Measurements from ENCODE around the gene ATP12A. TPM values are rescaled to one million over a fixed set of nuclear protein-coding genes. Genes with fewer than 3 reads are reported as not detected.
"Not testable (repeated sequence)": the region's sequence is repeated elsewhere in the genome, so short reads cannot be mapped to it uniquely, and the experiment has no call there.

ATP12A gene
- polyA plus RNA-seq, 3 donors, result 14.0 to 27.2 (median 20.0) TPM

GRCh38 chr13:24727731-24728601 lies 47.8 kb downstream of the ATP12A start:
- DNase-seq, result peak; percentile 69

- not testable (repeated sequence) for DNase-seq
Measured at GRCh38 chr13:24730873-24731567, 50.8 kb downstream of the ATP12A start.

DNA sequence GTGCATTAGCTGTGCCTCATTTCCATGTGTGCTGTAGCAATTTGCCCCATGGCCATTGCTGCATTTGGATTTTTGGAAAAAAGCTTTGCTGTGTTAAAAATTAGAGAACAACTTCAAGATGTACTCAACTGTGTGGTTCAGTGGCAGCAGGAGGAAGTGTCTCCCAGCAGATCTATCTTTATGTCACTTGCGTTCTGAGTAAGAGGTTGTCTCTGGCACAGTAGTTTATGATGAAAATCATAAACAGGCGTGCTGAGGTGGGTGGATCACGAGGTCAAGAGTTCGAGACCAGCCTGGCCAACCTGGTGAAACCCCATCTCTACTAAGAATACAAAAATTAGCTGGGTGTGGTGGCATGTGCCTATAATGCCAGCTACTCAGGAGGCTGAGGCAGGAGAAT lies 54.7 kb downstream of the ATP12A start:
- no peak for DNase-seq

DNA sequence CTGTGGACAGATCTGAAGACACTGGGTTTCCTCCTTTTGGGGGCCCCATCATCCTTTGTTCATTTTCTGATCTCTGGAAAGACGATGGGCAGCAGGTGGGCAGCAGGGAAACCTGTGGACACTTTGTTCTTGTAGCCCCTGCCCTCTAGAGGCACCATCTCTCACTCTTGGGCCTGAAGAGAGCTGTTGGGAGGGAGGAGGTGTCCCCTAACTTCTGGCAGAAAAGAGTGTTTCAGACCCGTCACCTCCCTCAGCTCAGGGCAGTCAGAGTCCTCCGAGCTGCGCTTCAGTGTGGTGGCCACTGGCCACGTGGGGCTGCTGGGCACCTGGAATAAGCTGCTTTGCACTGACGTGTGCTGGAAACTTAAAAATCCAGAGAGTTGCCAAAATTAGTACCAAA lies 56.8 kb downstream of the ATP12A start:
- DNase-seq, result no peak

GRCh38 chr13:24738366-24738847 lies 58.2 kb downstream of the ATP12A start:
- DNase-seq, result no peak

- DNase-seq, result no peak
Measured at GRCh38 chr13:24740014-24740890, 60.0 kb downstream of the ATP12A start.

GRCh38 chr13:24741016-24741662 lies 60.9 kb downstream of the ATP12A start:
- DNase-seq, result no peak

DNA sequence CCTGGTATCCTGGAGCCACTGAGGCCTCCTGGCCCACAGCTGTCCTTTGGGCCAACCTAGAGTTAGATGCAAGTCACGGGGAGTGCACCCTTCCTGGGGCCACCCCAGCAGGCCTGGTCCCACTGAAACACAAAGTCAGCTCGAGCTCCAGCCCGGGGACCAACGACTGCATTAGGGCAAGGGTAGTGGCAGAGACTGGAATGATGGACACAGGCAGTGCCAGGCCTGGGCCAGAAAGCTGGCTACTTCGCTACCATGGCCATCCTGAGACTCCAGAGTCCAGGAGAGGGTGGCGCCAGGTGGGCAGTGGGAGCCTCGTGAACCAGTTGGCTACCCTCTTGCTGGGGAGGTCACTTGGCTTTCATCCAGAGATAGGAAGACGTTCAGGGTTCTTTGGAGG lies 61.6 kb downstream of the ATP12A start:
- no peak for DNase-seq

DNA sequence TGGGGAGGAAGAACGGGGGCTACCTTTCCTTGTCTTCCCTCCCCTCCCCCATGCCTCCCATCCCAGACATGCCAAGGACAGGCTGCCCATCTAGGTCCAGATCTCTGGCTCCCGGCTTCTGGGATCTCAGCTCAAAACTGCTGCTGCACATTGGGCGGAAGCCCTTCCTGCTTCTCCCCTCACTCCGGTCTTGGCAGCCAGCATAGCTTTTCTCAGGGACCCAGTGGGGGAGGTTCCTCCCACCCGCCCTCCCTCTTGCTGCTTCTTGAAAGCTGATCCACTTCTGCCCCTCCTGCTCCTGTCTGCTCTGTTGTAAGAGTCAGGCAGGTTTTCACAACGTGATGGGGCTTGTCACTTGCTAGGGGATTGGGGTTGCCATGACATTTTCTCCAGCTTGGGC lies 62.1 kb downstream of the ATP12A start:
- DNase-seq, result peak; percentile 62

DNA sequence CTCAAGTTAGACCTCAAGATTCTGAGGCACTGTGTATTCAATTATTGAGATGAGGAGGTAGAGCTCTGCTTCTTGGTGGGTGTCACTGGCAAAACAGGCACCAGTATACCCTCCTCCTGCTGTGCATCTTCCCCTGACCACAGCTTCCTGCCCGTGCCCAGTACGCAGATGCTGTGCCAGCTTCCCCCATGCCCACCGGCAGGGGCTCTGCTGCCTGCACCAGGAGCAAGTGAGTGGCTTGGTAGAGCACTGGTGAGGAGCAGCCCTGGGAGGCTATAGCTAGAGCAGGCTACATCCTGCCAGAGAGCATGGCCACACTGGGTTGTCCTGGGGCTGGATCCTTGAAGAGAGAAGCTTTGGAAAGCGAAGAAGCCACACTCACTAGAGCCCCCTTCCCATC lies 62.8 kb downstream of the ATP12A start:
- DNase-seq, result no peak

GRCh38 chr13:24744247-24744646 lies 64.0 kb downstream of the ATP12A start:
- DNase-seq, result no peak

DNA sequence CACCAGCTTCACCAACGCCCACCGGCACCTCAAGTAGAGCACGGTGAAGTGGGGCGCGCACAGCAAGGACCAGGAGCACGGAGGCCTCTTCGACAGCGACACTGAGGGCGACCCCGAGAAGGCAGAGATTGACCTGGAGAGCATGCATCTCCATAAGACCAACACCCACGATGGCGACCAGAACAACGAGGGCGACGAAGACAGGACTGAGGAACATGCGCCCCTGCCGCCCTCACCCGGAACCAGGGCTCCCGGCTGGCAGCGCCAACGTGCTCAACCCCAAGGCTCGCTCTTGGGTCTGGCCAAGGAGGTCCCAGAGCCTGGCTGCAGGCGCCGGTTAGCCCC lies 65.3 kb downstream of the ATP12A start:
- no peak for DNase-seq

- DNase-seq, result no peak
Measured at GRCh38 chr13:24745861-24746617, 65.8 kb downstream of the ATP12A start.

DNA sequence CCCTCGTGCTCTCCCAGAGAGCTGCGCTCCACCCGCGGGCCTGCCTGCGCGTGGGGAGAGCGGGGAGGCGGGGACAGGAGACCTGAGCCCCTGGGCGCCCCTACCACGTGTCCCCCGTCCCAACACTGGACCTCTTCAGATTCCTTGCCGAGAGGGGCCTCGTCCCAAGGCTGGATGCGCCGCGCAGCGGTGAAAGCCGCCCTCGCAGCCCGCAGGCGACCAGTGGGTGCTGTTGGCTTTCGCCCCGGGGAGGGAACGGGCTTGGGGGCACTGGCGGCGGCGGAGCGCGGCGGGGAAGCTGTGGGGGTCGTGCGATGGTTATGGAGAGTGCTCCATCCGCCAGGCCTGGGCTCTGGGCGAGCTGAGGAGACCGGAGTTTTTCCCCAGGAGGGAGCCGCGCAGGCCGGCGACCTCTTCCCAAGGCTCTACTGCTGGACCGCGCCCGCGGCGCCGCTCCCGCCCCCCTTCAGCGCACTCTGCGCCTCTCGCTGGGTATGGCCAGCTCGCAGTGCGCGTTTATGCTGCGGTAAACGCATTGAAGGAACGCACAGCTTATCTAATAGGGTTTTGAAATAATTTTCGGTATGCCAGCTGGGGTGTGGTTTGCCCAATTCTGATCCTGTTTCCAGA lies 66.5 kb downstream of the ATP12A start:
- DNase-seq, result no peak

GRCh38 chr13:24747248-24748060 lies 67.2 kb downstream of the ATP12A start:
- no peak for DNase-seq

GRCh38 chr13:24748061-24748400 lies 67.8 kb downstream of the ATP12A start:
- DNase-seq, result no peak

DNA sequence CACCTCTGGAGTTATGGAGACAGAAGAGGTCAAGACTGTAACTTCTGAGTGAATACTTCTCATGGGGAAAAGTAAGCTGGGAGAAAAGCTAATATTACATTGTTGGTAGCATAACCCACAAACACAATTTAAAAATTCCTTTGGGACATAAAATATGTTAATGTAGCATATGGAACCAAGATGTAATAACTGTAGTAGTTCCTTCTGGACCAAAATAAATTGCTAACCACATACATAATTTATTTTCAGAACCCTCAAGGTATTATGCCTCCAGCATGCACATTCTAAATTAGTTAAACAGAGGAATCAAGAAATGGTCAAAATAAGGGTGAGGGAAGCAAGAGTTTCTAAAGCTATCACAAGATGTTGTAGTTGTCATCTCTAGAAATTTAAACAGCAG lies 79.0 kb downstream of the ATP12A start:
- no peak for DNase-seq

Data from renal pelvis (tissue), 4 donors.